Stimulated activated CD4-positive, alpha-beta T cell treated with anti-CD3 and anti-CD28 coated beads, TNF-alpha, amount 100 ng/mL, for 4 hours (primary cell): ENCODE measurements around the gene TOX2.
A peak's percentile ranks its signal among the peaks of the same experiment; 100 is the strongest.

Source experiments
- DNase-seq, 3 experiments: peaks; one replicate each; pipeline ENCODE4 v3.0.0-alpha.2; 2020; ENCODE audit warnings: low read depth in 3 of 3

Gene TOX2

GRCh38 chr20:43959079-43959919, 44.6 kb downstream of the TOX2 start:
- no peak for DNase-seq

- DNase-seq = no peak
These were observed 45.2 kb downstream of the TOX2 start for GRCh38 chr20:43959920-43960227.

GRCh38 chr20:43960231-43960630, 45.6 kb downstream of the TOX2 start:
- DNase-seq = no peak

GRCh38 chr20:43961116-43961515, 46.5 kb downstream of the TOX2 start:
- no peak for DNase-seq

- no peak for DNase-seq
These were observed 47.2 kb downstream of the TOX2 start for GRCh38 chr20:43961541-43962471.

- no peak for DNase-seq
These were observed 47.9 kb downstream of the TOX2 start for GRCh38 chr20:43962530-43962929.

GRCh38 chr20:43963233-43963632, 48.6 kb downstream of the TOX2 start:
- DNase-seq = no peak

- DNase-seq = peak in 1 of 3 experiments; percentile 20
These were observed 49.5 kb downstream of the TOX2 start for GRCh38 chr20:43963872-43964791.

GRCh38 chr20:43968341-43969000, 53.8 kb downstream of the TOX2 start:
- no peak for DNase-seq

GRCh38 chr20:43969028-43969447, 54.4 kb downstream of the TOX2 start:
- DNase-seq = no peak

- no peak for DNase-seq
These were observed 55.0 kb downstream of the TOX2 start for GRCh38 chr20:43969501-43970182.

- DNase-seq = no peak
These were observed 56.6 kb downstream of the TOX2 start for GRCh38 chr20:43971267-43971666.

GRCh38 chr20:43972051-43972450, 57.4 kb downstream of the TOX2 start:
- no peak for DNase-seq

- DNase-seq = no peak
These were observed 58.0 kb downstream of the TOX2 start for GRCh38 chr20:43972692-43973091.

- DNase-seq = no peak
These were observed 58.6 kb downstream of the TOX2 start for GRCh38 chr20:43973231-43973630.

- DNase-seq = no peak
These were observed 59.2 kb downstream of the TOX2 start for GRCh38 chr20:43973671-43974450.

- DNase-seq = no peak
These were observed 60.0 kb downstream of the TOX2 start for GRCh38 chr20:43974695-43975094.

- DNase-seq = no peak
These were observed 60.6 kb downstream of the TOX2 start for GRCh38 chr20:43975096-43975768.

GRCh38 chr20:43976547-43976946, 61.9 kb downstream of the TOX2 start:
- DNase-seq = no peak
